Tibial nerve (tissue), 3 donors: ENCODE results near the gene ARMS2.

Experiments used
- CTCF ChIP-seq, 5 experiments: fragments of 200-600 bp in 3 of 5; fragments of 450-650 bp in 2 of 5; sonication (generic) in 3 of 5; IDR thresholded peaks; one replicate each; pipeline ENCODE4 v1.5.1; 2016 to 2019; ENCODE audit warnings: antibody characterized with exemption in 5 of 5, mild to moderate bottlenecking in 3 of 5, moderate library complexity in 2 of 5
- POLR2A ChIP-seq, 2 donors: fragments of 450-650 bp; IDR thresholded peaks; one replicate each; pipeline ENCODE4 v1.6.1; 2017; ENCODE audit warnings: antibody characterized with exemption in 2 of 2, mild to moderate bottlenecking in 2 of 2, moderate library complexity in 2 of 2

- TF ChIP-seq CTCF (IDR thresholded peaks at IDR 0.05) (no peak), POLR2A (IDR thresholded peaks at IDR 0.05) (no peak)
Measured at GRCh38 chr10:122468926-122469781, 14.7 kb downstream of the ARMS2 start.
